Measurements from ENCODE around the gene SPDEF. TPM values are rescaled to one million over a fixed set of nuclear protein-coding genes. Genes with fewer than 3 reads are reported as not detected.

The SPDEF gene
- total and polyA plus RNA-seq, 10 of the 15 experiments (the other 5 are each of a cell fraction or from before 2014, with no cell fraction given) = not detected

GRCh38 chr6:34528996-34529664, 27.0 kb downstream of the SPDEF start:
- no TSS peak for BruUV-seq (replicated peaks)
- Histone ChIP-seq H3K27me3 (replicated peaks in 1 of 2; ENCODE audit: control insufficient read depth in 2 of 2, insufficient read depth in 2 of 2, low read length in 1 of 2) (no peaks in the 10 kb centered on the region), H3K36me3 (ENCODE audit: control insufficient read depth in 2 of 2, insufficient read depth in 2 of 2, low read length in 1 of 2) (no peaks in the 10 kb centered on the region), H3K4me2 (ENCODE audit: control insufficient read depth, insufficient read depth) (no peak overlapping the region), H3K9ac (ENCODE audit: control insufficient read depth, insufficient read depth, low read length) (no peak overlapping the region), H3K9me3 (replicated peaks; ENCODE audit: control insufficient read depth, insufficient read depth, low read length) (no peaks in the 10 kb centered on the region), H3K27ac (ENCODE audit: control insufficient read depth, insufficient read depth) (no peak overlapping the region), H3K4me3 (no peak overlapping the region), H3K79me2 (ENCODE audit: control insufficient read depth, insufficient read depth, low read length) (no peaks in the 10 kb centered on the region), H3K4me1 (ENCODE audit: control insufficient read depth, insufficient read depth, low read length) (no peaks in the 10 kb centered on the region), H4K20me1 (ENCODE audit: control insufficient read depth, insufficient read depth) (no peaks in the 10 kb centered on the region), H2AFZ (ENCODE audit: control insufficient read depth, low read depth, low read length) (no peak overlapping the region)
- intact Hi-C loops (cut with micrococcal nuclease; ENCODE audit: unreplicated experiment) = loop anchor here (5.0 kb wide), 1 partner anchor 613 kb away; the partner anchor contains the start of gene TCP11
- TF ChIP-seq REST (IDR thresholded peaks at IDR 0.05; ENCODE audit: low read depth, low read length) (no peak), RUNX3 (IDR thresholded peaks at IDR 0.05; ENCODE audit: low read length) (no peak), ATF3 (IDR thresholded peaks at IDR 0.05; ENCODE audit: borderline replicate concordance, extremely low read depth, low read depth, low read length) (no peak), GATAD2B (conservative IDR thresholded peaks at IDR 0.05; ENCODE audit: low read depth) (no peak), YBX1 (IDR thresholded peaks at IDR 0.05) (no peak), ZNF384 (IDR thresholded peaks at IDR 0.05; ENCODE audit: borderline replicate concordance, low read depth, low read length) (no peak), ZBED1 (IDR thresholded peaks at IDR 0.05; ENCODE audit: borderline replicate concordance) (no peak), NFYB (IDR thresholded peaks at IDR 0.05; ENCODE audit: insufficient read depth, low read depth, low read length) (no peak), ETV6 (conservative IDR thresholded peaks at IDR 0.05 in 1 of 2, IDR thresholded peaks at IDR 0.05 in 1 of 2; ENCODE audit: borderline replicate concordance in 1 of 2, low read depth in 1 of 2) (no peak), BCLAF1 (IDR thresholded peaks at IDR 0.05) (no peak), BRCA1 (IDR thresholded peaks at IDR 0.05; ENCODE audit: low read depth, low read length) (no peak), RELB (IDR thresholded peaks at IDR 0.05; ENCODE audit: low read depth) (no peak), RCOR1 (conservative IDR thresholded peaks at IDR 0.05; ENCODE audit: low read depth, low read length) (no peak), CREM (IDR thresholded peaks at IDR 0.05; ENCODE audit: low read depth) (no peak), SUZ12 (IDR thresholded peaks at IDR 0.05; ENCODE audit: unreplicated experiment) (no peak), SMC3 (IDR thresholded peaks at IDR 0.05; ENCODE audit: borderline replicate concordance, low read length) (no peak)
- ChIA-PET RAD21 (ENCODE audit: unreplicated experiment) (no interaction called here), POLR2A (no interaction called here), SMC1A (ENCODE audit: uncharacterized antibody, unreplicated experiment) (no interaction called here), CTCF (no interaction called here)
- WGBS (ENCODE audit: insufficient coverage, insufficient replicate concordance, low lambda C conversion rate, missing lambda C conversion rate) = 46% methylated on average over 8 of the region's 8 CpGs
- no peak for ATAC-seq
- no peak for DNase-seq (ENCODE audit: low read depth, low spot score)
- FAIRE-seq = no peak
- in situ Hi-C loops (cut with MboI) = no loop called here

Measured in GM12878 (cell line).